HL-60 (cell line): Measurements from ENCODE around the gene ZDHHC24.

Experiments
- DNase-seq, 2 experiments: peaks; one replicate each; pipeline ENCODE4 v3.0.0-alpha.2; 2010 to 2020; ENCODE audit warnings: low read depth in 1 of 2, low spot score in 1 of 2
- H3K27ac ChIP-seq: fragments of 250-450 bp; sonication (Bioruptor Pico); replicated peaks from 2 replicates; pipeline ENCODE4 v1.5.1; 2020; ENCODE audit warnings: mild to moderate bottlenecking, moderate library complexity
- H3K27me3 ChIP-seq: fragments of 250-450 bp; sonication (Bioruptor Pico); 2 replicates; pipeline ENCODE4 v1.5.1; 2021; ENCODE audit warnings: mild to moderate bottlenecking, moderate library complexity; ENCODE audit not compliant: insufficient read depth, poor library complexity, severe bottlenecking
- H3K4me3 ChIP-seq: replicated peaks from 2 replicates; pipeline ENCODE4 v1.5.1; 2011; ENCODE audit warnings: mild to moderate bottlenecking, control low read depth, low read length; ENCODE audit not compliant: insufficient read depth
- CTCF ChIP-seq: IDR thresholded peaks from one replicate; pipeline ENCODE4 v1.5.1; 2011; ENCODE audit warnings: low read length, control low read depth, inconsistent platforms; ENCODE audit not compliant: insufficient read depth
- GABPA ChIP-seq: IDR thresholded peaks from 2 replicates; pipeline ENCODE4 v1.6.1; 2012; ENCODE audit warnings: low read depth
- POLR2AphosphoS5 ChIP-seq: IDR thresholded peaks from 2 replicates; pipeline ENCODE4 v1.6.1; 2012; ENCODE audit warnings: low read depth
- REST ChIP-seq: IDR thresholded peaks from 2 replicates; pipeline ENCODE4 v1.6.1; 2012; ENCODE audit warnings: low read depth; ENCODE audit not compliant: insufficient replicate concordance
- SPI1 ChIP-seq: IDR thresholded peaks from 2 replicates; pipeline ENCODE4 v1.6.1; 2012; ENCODE audit warnings: low read depth, mild to moderate bottlenecking, borderline replicate concordance

The ZDHHC24 gene

GRCh38 chr11:66491315-66491935, 54.4 kb downstream of the ZDHHC24 start:
- Histone ChIP-seq H3K27ac (no peak overlapping the region), H3K4me3 (no peak overlapping the region), H3K27me3 (no peaks in the 10 kb centered on the region)
- TF ChIP-seq GABPA = no peak
- no peak for TF ChIP-seq SPI1
- no peak for TF ChIP-seq CTCF
- TF ChIP-seq REST = no peak
- TF ChIP-seq POLR2AphosphoS5 = no peak
- DNase-seq = no peak

DNA sequence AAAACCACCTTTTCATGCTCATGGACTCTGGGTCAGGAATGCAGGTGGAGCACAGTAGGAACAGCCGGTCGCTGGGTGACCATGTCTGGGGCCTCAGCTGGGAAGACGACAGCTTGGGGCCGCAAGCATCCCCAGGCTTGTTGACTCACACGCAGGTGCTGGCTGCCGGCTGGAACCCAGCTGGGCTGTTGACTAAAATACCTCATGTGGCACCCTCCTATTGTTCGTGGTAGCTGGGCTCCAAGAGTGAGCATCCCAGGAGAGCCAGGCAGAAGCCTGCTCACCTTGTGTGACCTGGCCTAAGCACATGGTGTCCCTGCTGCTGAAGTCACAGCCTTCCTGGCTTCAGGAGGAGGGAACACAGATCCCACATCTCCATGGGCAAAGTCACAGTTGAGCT, 56.2 kb downstream of the ZDHHC24 start:
- no peak for TF ChIP-seq SPI1
- no peak for TF ChIP-seq POLR2AphosphoS5
- no peak for TF ChIP-seq REST
- no peak for TF ChIP-seq CTCF
- no peak for TF ChIP-seq GABPA
- no peak overlapping the region for H3K27ac ChIP-seq
- H3K27me3 ChIP-seq = no peaks in the 10 kb centered on the region
- no peak overlapping the region for H3K4me3 ChIP-seq
- no peak for DNase-seq

- H3K4me3 ChIP-seq = no peak overlapping the region
- no peaks in the 10 kb centered on the region for H3K27me3 ChIP-seq
- no peak for DNase-seq
- TF ChIP-seq REST (no peak), POLR2AphosphoS5 (no peak), CTCF (no peak), GABPA (no peak), SPI1 (no peak)
- no peak overlapping the region for H3K27ac ChIP-seq
These were observed 56.9 kb downstream of the ZDHHC24 start for GRCh38 chr11:66488957-66489356.
